Neural cell (in vitro differentiated cells): ENCODE results near the gene GLS. TPM values are rescaled to one million over a fixed set of nuclear protein-coding genes. Genes with fewer than 3 reads are reported as not detected.

ENCODE experiments used
- H2AFZ ChIP-seq: fragments of 200-600, 300-800 bp; sonication (generic), shearing (Covaris generic); 2 replicates; pipeline ENCODE4 v1.6.0; 2014; ENCODE audit warnings: low read depth, mild to moderate bottlenecking, antibody characterized with exemption, low read length, moderate library complexity
- H3F3A ChIP-seq: fragments of 200-600 bp; shearing (Covaris generic); 2 replicates; pipeline ENCODE4 v1.6.1; 2016; ENCODE audit warnings: mild to moderate bottlenecking, moderate library complexity, mixed read lengths, antibody characterized with exemption, low read length; ENCODE audit not compliant: insufficient read depth, poor library complexity, severe bottlenecking
- H3K27ac ChIP-seq: fragments of 200-600, 300-800 bp; sonication (generic), shearing (Covaris generic); 2 replicates; pipeline ENCODE4 v1.5.1; 2014; ENCODE audit warnings: mild to moderate bottlenecking, low read length, moderate library complexity
- H3K27me3 ChIP-seq: fragments of 300-800, 200-600 bp; sonication (generic), shearing (Covaris generic); 2 replicates; pipeline ENCODE4 v1.6.0; 2014; ENCODE audit warnings: mild to moderate bottlenecking, low read depth, low read length, moderate library complexity; ENCODE audit not compliant: insufficient read depth
- H3K36me3 ChIP-seq: fragments of 300-800, 200-600 bp; sonication (generic), shearing (Covaris generic); 2 replicates; pipeline ENCODE4 v1.5.1; 2014; ENCODE audit warnings: mild to moderate bottlenecking, antibody characterized with exemption, low read length, moderate library complexity; ENCODE audit not compliant: insufficient read depth
- H3K4me2 ChIP-seq: fragments of 300-800, 200-600 bp; sonication (generic), shearing (Covaris generic); 2 replicates; pipeline ENCODE4 v1.6.0; 2014; ENCODE audit warnings: mild to moderate bottlenecking, low read length
- H3K4me3 ChIP-seq: fragments of 300-800, 200-600 bp; sonication (generic), shearing (Covaris generic); 2 replicates; pipeline ENCODE4 v1.5.1; 2014; ENCODE audit warnings: mild to moderate bottlenecking, low read length, moderate library complexity
- H3K79me2 ChIP-seq: fragments of 200-600 bp; shearing (Covaris generic); replicated peaks from 2 replicates; pipeline ENCODE4 v1.6.0; 2014; ENCODE audit warnings: mild to moderate bottlenecking, low read length, moderate library complexity; ENCODE audit not compliant: insufficient read depth
- H3K9ac ChIP-seq: fragments of 300-800, 200-600 bp; sonication (generic), shearing (Covaris generic); 2 replicates; pipeline ENCODE4 v1.6.1; 2016; ENCODE audit warnings: mild to moderate bottlenecking, low read length, mixed read lengths
- H3K9me2 ChIP-seq: fragments of 200-600 bp; shearing (Covaris generic); 2 replicates; pipeline ENCODE4 v1.6.1; 2016; ENCODE audit warnings: mild to moderate bottlenecking, low read length, mixed read lengths; ENCODE audit not compliant: insufficient read depth
- H3K9me3 ChIP-seq: fragments of 200-600, 300-800 bp; sonication (generic), shearing (Covaris generic); 2 replicates; pipeline ENCODE4 v1.6.1; 2016; ENCODE audit warnings: mild to moderate bottlenecking, mixed run types, low read length, moderate library complexity, mixed read lengths
- H4K20me1 ChIP-seq: fragments of 200-600 bp; shearing (Covaris generic); 2 replicates; pipeline ENCODE4 v1.6.1; 2016; ENCODE audit warnings: mild to moderate bottlenecking, mixed run types; ENCODE audit not compliant: insufficient read depth
- EP300 ChIP-seq: fragments of 450-650 bp; conservative IDR thresholded peaks from 2 replicates; pipeline ENCODE4 v1.6.1; 2014; ENCODE audit warnings: antibody characterized with exemption, mild to moderate bottlenecking, moderate library complexity; ENCODE audit not compliant: poor library complexity, severe bottlenecking
- EZH2 ChIP-seq: fragments of 200-600, 300-800 bp; shearing (Covaris generic), sonication (generic); IDR thresholded peaks from 2 replicates; pipeline ENCODE4 v1.6.1; 2014; ENCODE audit warnings: antibody characterized with exemption, low read length, borderline replicate concordance, mild to moderate bottlenecking; ENCODE audit not compliant: insufficient read depth, poor library complexity, severe bottlenecking
- MXI1 ChIP-seq: fragments of 450-650 bp; conservative IDR thresholded peaks from 2 replicates; pipeline ENCODE4 v1.6.1; 2014; ENCODE audit warnings: antibody characterized with exemption, mild to moderate bottlenecking; ENCODE audit not compliant: poor library complexity, severe bottlenecking
- POLR2AphosphoS5 ChIP-seq: IDR thresholded peaks from 2 replicates; pipeline ENCODE4 v1.6.1; 2012
- RAD21 ChIP-seq: fragments of 450-650 bp; conservative IDR thresholded peaks from 2 replicates; pipeline ENCODE4 v1.6.1; 2014; ENCODE audit warnings: antibody characterized with exemption, mild to moderate bottlenecking, moderate library complexity
- SMC3 ChIP-seq: fragments of 450-650 bp; conservative IDR thresholded peaks from 2 replicates; pipeline ENCODE4 v1.6.1; 2014; ENCODE audit warnings: antibody characterized with exemption, mild to moderate bottlenecking, moderate library complexity; ENCODE audit not compliant: poor library complexity
- TAF1 ChIP-seq: IDR thresholded peaks from 2 replicates; pipeline ENCODE4 v1.6.1; 2012; ENCODE audit warnings: low read depth
- polyA plus RNA-seq: library from polyadenylated mRNA; depleted of rRNA; stranded (reverse); fragments of >200 nt; gene quantifications from 2 replicates; pipeline ENCODE4 v1.2.3, GENCODE V29; 2014
- TF ChIP-seq, protein P1 (sequence below): IDR thresholded peaks from 2 replicates; pipeline ENCODE4 v1.6.1; 2012; ENCODE audit warnings: borderline replicate concordance
- TF ChIP-seq, protein P2 (sequence below): fragments of 450-650 bp; IDR thresholded peaks from 2 replicates; pipeline ENCODE4 v1.5.1; 2014; ENCODE audit warnings: antibody characterized with exemption, mild to moderate bottlenecking, moderate library complexity; ENCODE audit not compliant: poor library complexity, severe bottlenecking

Gene GLS
- polyA plus RNA-seq, 1 donor from 2014 or later, result 90.2 TPM

DNA sequence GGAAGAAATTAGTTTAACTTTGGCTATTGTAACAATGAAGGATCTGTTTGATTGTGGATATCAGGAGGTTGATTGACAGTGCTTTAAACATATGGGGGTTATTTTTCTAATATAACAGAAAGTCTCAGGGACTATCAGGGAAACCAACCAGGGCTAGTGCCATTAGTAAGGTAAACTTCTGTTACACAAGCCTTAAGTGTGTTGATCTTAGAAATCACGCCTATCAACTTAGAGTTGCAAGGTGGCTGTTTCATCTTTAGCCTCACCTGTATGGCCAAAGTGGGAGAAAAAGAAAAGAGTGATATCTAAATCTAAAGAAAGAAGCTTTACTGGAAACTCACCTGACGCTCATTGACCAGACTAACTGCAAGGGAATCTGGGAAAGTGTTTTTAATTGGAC, 62.1 kb downstream of the GLS start:
- no peaks in the 10 kb centered on the region for H3K9me2 ChIP-seq
- H4K20me1 ChIP-seq, result no peaks in the 10 kb centered on the region
- H2AFZ ChIP-seq, result no peak overlapping the region
- no peaks in the 10 kb centered on the region for H3F3A ChIP-seq
- no peak overlapping the region for H3K4me2 ChIP-seq
- H3K36me3 ChIP-seq, result no peaks in the 10 kb centered on the region
- no peaks in the 10 kb centered on the region for H3K79me2 ChIP-seq
- TF ChIP-seq EZH2, result no peak
- TF ChIP-seq, protein P1, sequence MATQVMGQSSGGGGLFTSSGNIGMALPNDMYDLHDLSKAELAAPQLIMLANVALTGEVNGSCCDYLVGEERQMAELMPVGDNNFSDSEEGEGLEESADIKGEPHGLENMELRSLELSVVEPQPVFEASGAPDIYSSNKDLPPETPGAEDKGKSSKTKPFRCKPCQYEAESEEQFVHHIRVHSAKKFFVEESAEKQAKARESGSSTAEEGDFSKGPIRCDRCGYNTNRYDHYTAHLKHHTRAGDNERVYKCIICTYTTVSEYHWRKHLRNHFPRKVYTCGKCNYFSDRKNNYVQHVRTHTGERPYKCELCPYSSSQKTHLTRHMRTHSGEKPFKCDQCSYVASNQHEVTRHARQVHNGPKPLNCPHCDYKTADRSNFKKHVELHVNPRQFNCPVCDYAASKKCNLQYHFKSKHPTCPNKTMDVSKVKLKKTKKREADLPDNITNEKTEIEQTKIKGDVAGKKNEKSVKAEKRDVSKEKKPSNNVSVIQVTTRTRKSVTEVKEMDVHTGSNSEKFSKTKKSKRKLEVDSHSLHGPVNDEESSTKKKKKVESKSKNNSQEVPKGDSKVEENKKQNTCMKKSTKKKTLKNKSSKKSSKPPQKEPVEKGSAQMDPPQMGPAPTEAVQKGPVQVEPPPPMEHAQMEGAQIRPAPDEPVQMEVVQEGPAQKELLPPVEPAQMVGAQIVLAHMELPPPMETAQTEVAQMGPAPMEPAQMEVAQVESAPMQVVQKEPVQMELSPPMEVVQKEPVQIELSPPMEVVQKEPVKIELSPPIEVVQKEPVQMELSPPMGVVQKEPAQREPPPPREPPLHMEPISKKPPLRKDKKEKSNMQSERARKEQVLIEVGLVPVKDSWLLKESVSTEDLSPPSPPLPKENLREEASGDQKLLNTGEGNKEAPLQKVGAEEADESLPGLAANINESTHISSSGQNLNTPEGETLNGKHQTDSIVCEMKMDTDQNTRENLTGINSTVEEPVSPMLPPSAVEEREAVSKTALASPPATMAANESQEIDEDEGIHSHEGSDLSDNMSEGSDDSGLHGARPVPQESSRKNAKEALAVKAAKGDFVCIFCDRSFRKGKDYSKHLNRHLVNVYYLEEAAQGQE, result no peak
- no peak for TF ChIP-seq POLR2AphosphoS5
- no peak for TF ChIP-seq EP300
- TF ChIP-seq, protein P2, sequence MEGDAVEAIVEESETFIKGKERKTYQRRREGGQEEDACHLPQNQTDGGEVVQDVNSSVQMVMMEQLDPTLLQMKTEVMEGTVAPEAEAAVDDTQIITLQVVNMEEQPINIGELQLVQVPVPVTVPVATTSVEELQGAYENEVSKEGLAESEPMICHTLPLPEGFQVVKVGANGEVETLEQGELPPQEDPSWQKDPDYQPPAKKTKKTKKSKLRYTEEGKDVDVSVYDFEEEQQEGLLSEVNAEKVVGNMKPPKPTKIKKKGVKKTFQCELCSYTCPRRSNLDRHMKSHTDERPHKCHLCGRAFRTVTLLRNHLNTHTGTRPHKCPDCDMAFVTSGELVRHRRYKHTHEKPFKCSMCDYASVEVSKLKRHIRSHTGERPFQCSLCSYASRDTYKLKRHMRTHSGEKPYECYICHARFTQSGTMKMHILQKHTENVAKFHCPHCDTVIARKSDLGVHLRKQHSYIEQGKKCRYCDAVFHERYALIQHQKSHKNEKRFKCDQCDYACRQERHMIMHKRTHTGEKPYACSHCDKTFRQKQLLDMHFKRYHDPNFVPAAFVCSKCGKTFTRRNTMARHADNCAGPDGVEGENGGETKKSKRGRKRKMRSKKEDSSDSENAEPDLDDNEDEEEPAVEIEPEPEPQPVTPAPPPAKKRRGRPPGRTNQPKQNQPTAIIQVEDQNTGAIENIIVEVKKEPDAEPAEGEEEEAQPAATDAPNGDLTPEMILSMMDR, result no peak
- no peak for TF ChIP-seq TAF1
- no peaks in the 10 kb centered on the region for H3K9me3 ChIP-seq
- no peak overlapping the region for H3K9ac ChIP-seq
- no peak overlapping the region for H3K4me3 ChIP-seq
- no peak overlapping the region for H3K27ac ChIP-seq
- H3K27me3 ChIP-seq, result no peaks in the 10 kb centered on the region

DNA sequence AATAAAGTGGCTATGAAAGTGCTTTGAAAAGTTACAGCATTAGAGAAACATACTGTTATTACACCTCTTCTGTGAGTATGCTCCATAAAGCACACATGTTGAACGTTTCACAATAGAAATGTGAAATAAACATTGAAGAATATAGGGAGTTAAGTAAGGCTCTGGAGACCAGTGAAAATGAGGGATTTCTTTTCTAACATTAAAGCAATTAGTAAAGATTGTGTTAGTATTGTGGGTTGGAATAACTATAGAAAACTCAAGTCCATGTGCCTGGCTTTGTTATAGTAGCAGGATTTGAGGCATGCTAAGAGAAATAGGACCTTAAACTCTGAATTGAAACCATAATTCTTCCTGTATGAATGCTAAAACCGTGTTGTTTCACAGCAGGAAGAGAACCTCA, 63.1 kb downstream of the GLS start:
- no peak overlapping the region for H3K4me3 ChIP-seq
- no peak overlapping the region for H3K9ac ChIP-seq
- H2AFZ ChIP-seq, result no peak overlapping the region
- H3K9me3 ChIP-seq, result no peaks in the 10 kb centered on the region
- no peaks in the 10 kb centered on the region for H3K9me2 ChIP-seq
- H3K4me2 ChIP-seq, result no peak overlapping the region
- no peak overlapping the region for H3K27ac ChIP-seq
- H3K79me2 ChIP-seq, result no peaks in the 10 kb centered on the region
- no peaks in the 10 kb centered on the region for H3K27me3 ChIP-seq
- H3K36me3 ChIP-seq, result no peaks in the 10 kb centered on the region
- H4K20me1 ChIP-seq, result no peaks in the 10 kb centered on the region
- H3F3A ChIP-seq, result no peaks in the 10 kb centered on the region
- TF ChIP-seq TAF1, result no peak
- no peak for TF ChIP-seq SMC3
- no peak for TF ChIP-seq EZH2
- TF ChIP-seq, protein P1, result no peak
- TF ChIP-seq MXI1, result no peak
- no peak for TF ChIP-seq POLR2AphosphoS5
- TF ChIP-seq RAD21, result no peak
- no peak for TF ChIP-seq EP300
- TF ChIP-seq, protein P2, result no peak
